Posterior cingulate gyrus (tissue), 11 donors: ENCODE results near the gene PGPEP1.
"Not testable (repeated sequence)": the region's sequence is repeated elsewhere in the genome, so short reads cannot be mapped to it uniquely, and the experiment has no call there.

Experiments used
- DNase-seq, 10 donors: peaks; one replicate each; pipeline versions ENCODE4 v3.0.0 to v3.0.0-alpha.2; 2020 to 2021; ENCODE audit warnings: mixed read lengths in 3 of 10
- intact Hi-C: fragments of 100-400 bp; cut with DNase I; formaldehyde crosslinking; loops from one replicate; pipeline ENCODE4 v1.15.1; 2023

The PGPEP1 gene

GRCh38 chr19:18386543-18387271 lies 46.3 kb downstream of the PGPEP1 start:
- DNase-seq, result no peak
- intact Hi-C loops, result no loop called here

GRCh38 chr19:18388100-18388959 lies 47.9 kb downstream of the PGPEP1 start:
- intact Hi-C loops, result loop anchor here (1.0 kb wide), 1 partner anchor 22 kb away; no protein-coding TSS in a partner anchor
- DNase-seq, result peak; percentile 55 to 96 (median 76)

DNA sequence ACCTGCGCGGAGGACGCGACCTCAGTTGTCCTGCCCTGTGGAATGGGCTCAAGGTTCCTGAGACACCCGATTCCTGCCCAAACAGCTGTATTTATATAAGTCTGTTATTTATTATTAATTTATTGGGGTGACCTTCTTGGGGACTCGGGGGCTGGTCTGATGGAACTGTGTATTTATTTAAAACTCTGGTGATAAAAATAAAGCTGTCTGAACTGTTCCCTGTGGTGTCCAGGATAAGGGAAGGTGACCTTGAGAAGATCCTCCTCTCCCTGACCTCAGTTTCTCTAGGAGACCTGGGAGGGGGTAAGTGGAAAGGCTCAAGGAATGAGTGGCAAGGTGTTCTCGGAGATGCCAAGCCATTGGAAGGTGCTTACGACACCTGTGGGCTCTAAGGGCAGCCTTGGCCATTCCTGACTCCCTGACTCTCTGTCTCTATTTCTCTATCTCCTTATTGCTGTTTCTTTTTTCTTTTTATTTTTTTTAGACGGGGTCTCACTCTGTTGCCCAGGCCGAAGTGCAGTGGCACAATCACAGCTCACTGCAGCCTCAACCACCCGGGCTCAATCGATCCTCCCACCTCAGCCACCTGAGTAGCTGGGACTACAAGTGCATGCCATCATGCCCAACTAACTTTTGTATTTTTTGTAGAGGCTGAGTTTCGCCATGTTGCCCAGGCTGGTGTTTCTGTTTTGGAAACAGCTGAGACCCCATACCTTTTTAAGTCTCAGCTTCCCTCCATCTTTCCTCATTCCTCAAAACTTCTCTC lies 48.7 kb downstream of the PGPEP1 start:
- intact Hi-C loops, result loop anchor here (1.0 kb wide), 1 partner anchor 21 kb away; no protein-coding TSS in a partner anchor
- no peak for DNase-seq

- no peak for DNase-seq
- intact Hi-C loops, result loop anchor here (10.0 kb wide), 1 partner anchor 175 kb away; no protein-coding TSS in a partner anchor
These were observed 49.3 kb downstream of the PGPEP1 start for GRCh38 chr19:18389726-18390064.

GRCh38 chr19:18390065-18390907 lies 49.9 kb downstream of the PGPEP1 start:
- intact Hi-C loops, result loop anchor here (10.0 kb wide), 1 partner anchor 175 kb away; no protein-coding TSS in a partner anchor
- DNase-seq, result no peak

GRCh38 chr19:18391509-18392075 lies 51.2 kb downstream of the PGPEP1 start:
- no peak for DNase-seq
- intact Hi-C loops, result loop anchor here (10.0 kb wide), 1 partner anchor 177 kb away; no protein-coding TSS in a partner anchor

DNA sequence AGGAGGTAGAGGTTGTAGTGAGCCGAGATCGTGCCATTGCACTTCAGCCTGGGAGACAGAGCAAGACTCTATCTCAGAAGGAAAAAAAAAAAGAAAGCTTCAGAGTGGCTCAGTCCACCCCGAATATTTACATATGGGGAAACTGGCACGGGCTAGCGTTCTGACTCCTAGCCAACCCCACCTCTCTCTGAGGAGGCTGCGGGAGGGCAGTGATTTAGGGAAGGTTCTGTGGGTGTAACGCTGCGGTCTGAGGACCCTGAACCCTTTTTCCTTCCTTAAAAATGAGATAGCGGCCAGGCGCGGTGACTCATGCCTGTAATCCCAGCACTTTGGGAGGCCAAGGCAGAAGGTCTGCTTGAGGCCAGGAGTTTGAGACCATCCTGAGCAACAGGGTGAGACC lies 52.0 kb downstream of the PGPEP1 start:
- intact Hi-C loops, result loop anchor here (10.0 kb wide), 1 partner anchor 178 kb away; no protein-coding TSS in a partner anchor
- peak in 1 of 10 donors; percentile 83 for DNase-seq

GRCh38 chr19:18392926-18393325 lies 52.5 kb downstream of the PGPEP1 start:
- intact Hi-C loops, result loop anchor here (10.0 kb wide), 1 partner anchor 178 kb away; no protein-coding TSS in a partner anchor
- no peak for DNase-seq

DNA sequence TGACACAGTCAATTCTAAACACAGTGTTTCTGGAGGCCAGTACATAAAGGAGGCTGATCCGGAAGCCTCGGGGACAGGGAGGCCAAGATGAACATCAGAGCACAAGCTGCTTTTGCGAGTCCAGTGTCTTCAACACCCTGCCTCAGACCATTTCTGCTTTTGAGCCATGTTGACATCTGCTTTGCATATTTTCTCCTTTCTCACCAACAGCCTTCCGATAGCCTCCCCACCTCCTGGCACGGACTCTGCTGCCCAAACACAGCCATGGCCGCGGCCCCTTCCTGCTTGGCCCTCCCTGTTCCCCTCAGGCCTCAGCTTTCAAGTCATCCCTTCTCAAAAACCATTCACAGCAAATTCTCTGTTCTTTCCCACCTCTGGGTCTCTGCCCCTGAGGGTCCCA lies 53.4 kb downstream of the PGPEP1 start:
- DNase-seq, result peak in 1 of 10 donors; percentile 84
- intact Hi-C loops, result loop anchor here (10.0 kb wide), 1 partner anchor 179 kb away; no protein-coding TSS in a partner anchor

DNA sequence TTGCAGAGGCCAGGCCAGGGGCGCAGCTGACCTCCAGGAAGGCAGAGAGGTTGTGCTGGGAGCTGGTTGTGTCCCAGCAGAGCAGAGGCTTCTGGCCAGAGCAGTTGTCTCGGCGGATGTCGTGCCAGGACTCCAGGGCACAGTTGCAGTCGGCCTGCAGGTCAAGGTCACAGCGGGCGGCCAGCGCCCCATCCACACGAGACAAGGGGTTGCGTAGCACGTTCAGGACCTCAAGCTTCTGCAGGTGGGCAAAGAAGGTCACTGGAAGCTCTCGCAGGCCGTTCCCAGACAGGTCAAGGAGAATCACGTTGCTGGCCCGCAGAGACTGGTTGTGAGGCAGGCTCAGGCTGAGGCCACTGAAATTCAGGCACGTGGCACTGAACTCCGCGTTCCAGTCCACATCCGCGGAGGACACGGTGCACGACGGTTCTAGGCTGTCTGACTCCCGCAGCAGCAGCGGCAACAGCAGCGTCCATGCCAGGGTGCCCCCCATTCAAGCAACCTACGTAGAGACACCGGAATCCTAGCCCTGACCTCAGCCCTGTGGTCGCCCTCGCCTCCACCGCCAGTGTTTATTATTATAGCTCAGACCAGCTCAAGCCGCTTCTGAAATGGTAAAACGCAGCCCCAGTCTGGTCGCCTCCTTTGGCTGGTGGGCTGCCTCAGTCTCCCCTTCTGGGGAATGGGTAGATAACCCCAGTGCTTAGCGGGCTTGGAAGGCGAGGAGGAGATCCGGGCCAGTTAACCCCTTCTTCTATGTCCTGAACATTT lies 56.3 kb downstream of the PGPEP1 start:
- intact Hi-C loops, result loop anchor here (10.0 kb wide), 1 partner anchor 182 kb away; no protein-coding TSS in a partner anchor
- peak in 1 of 10 donors; percentile 73 for DNase-seq

GRCh38 chr19:18397242-18398202 lies 57.1 kb downstream of the PGPEP1 start, which contains the start of gene LRRC25:
Gene LRRC25, minus strand, starts transcription at chr19:18397622. Its CDS starts 659 bp downstream, at chr19:18396963.
- intact Hi-C loops, result loop anchor here (10.0 kb wide), 1 partner anchor 183 kb away; no protein-coding TSS in a partner anchor
- peak in 1 of 10 donors; percentile 88 for DNase-seq

- DNase-seq, result peak in 1 of 10 donors; percentile 82
- intact Hi-C loops, result loop anchor here (10.0 kb wide), 1 partner anchor 184 kb away; no protein-coding TSS in a partner anchor
These were observed 58.6 kb downstream of the PGPEP1 start for GRCh38 chr19:18399008-18399407.

DNA sequence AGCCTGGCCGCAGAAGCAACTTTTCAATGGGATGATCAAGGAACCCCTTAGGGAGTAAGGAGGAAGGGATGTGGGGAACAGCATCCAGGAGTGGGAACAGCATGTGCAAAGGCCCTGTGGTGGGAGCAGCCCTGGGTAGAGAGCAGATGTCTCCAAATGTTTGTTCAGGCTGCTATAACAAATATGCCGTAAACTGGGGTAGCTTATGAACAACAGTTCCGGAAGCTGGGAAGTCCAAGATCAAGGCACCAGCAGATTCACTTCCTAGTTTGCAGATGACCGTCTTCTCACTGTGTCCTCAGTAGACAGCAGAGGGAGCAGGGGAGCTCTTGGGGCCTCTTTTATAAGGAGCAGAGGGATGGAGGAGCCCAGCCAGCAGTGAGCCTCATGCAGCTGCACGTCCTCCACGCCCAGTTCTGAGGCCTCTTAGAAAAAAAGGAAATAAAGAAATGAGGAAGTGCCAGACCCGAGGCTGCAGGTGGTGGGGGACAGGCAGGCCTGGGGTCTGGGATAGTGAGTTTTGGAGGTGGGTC lies 61.2 kb downstream of the PGPEP1 start:
- DNase-seq, result peak in 2 of 10 donors; percentile 21 to 85

GRCh38 chr19:18402455-18403248 lies 62.3 kb downstream of the PGPEP1 start:
- intact Hi-C loops, result not testable (repeated sequence)

More for the DNA sequence above, 61.2 kb downstream of the PGPEP1 start:
- intact Hi-C loops, result no loop called here

GRCh38 chr19:18405754-18406153 lies 65.4 kb downstream of the PGPEP1 start:
- DNase-seq, intact Hi-C loops: not testable (repeated sequence)

More at GRCh38 chr19:18402455-18403248, 62.3 kb downstream of the PGPEP1 start:
- not testable (repeated sequence) for DNase-seq

DNA sequence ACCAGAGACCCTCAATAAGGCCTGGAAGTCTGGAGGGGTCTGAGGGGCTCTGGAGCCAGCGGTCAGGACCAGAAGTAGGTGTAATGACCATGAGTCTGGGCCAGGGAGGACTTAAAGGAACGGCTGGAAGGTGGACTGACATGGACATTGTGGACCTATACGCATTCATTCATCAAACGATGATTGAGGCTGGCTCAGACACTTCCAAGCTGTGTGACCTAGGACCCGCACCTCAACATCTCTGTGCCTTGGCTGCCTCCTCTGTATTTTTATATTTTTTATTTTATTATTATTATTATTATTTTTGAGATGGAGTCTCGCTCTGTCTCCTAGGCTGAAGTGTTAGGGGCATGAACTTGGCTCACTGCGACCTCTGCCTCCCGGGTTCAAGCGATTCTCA lies 66.4 kb downstream of the PGPEP1 start:
- intact Hi-C loops, result no loop called here
- DNase-seq, result no peak
